Stimulated activated CD4-positive, alpha-beta T cell treated with anti-CD3 and anti-CD28 coated beads, TNF-alpha, amount 100 ng/mL, for 24 hours (primary cell): ENCODE measurements around the gene CPPED1.

ENCODE experiments used
- DNase-seq, 3 experiments: peaks; one replicate each; pipeline ENCODE4 v3.0.0-alpha.2; 2020; ENCODE audit warnings: low read depth in 3 of 3

CPPED1 gene

GRCh38 chr16:12646490-12647274, 157.0 kb downstream of the CPPED1 start:
- DNase-seq = peak in 1 of 3 experiments; percentile 8

GRCh38 chr16:12646098-12646489, 157.6 kb downstream of the CPPED1 start:
- DNase-seq = no peak

- DNase-seq = no peak
These were observed 160.6 kb downstream of the CPPED1 start for GRCh38 chr16:12643034-12643455.

GRCh38 chr16:12639044-12639443, 164.6 kb downstream of the CPPED1 start:
- no peak for DNase-seq

GRCh38 chr16:12637002-12637401, 166.7 kb downstream of the CPPED1 start:
- no peak for DNase-seq

- DNase-seq = no peak
These were observed 174.4 kb downstream of the CPPED1 start for GRCh38 chr16:12629271-12629670.

GRCh38 chr16:12628536-12628935, 175.2 kb downstream of the CPPED1 start:
- DNase-seq = no peak

GRCh38 chr16:12627394-12627793, 176.3 kb downstream of the CPPED1 start:
- no peak for DNase-seq

- DNase-seq = no peak
These were observed 177.3 kb downstream of the CPPED1 start for GRCh38 chr16:12626411-12626810.

- DNase-seq = no peak
These were observed 178.0 kb downstream of the CPPED1 start for GRCh38 chr16:12625716-12626115.

- DNase-seq = no peak
These were observed 178.6 kb downstream of the CPPED1 start for GRCh38 chr16:12625068-12625467.

GRCh38 chr16:12620150-12620549, 183.5 kb downstream of the CPPED1 start:
- no peak for DNase-seq

- DNase-seq = no peak
These were observed 185.2 kb downstream of the CPPED1 start for GRCh38 chr16:12618515-12618914.

- DNase-seq = peak in 2 of 3 experiments; percentile 49 to 53
These were observed 186.3 kb downstream of the CPPED1 start for GRCh38 chr16:12617401-12617819.

GRCh38 chr16:12614662-12615278, 188.9 kb downstream of the CPPED1 start:
- no peak for DNase-seq

GRCh38 chr16:12613992-12614661, 189.6 kb downstream of the CPPED1 start:
- DNase-seq = no peak

- peak in 2 of 3 experiments; percentile 34 to 58 for DNase-seq
These were observed 190.3 kb downstream of the CPPED1 start for GRCh38 chr16:12613131-12613991.

GRCh38 chr16:12612598-12613101, 191.0 kb downstream of the CPPED1 start:
- DNase-seq = no peak

- DNase-seq = no peak
These were observed 191.6 kb downstream of the CPPED1 start for GRCh38 chr16:12611916-12612597.

- DNase-seq = no peak
These were observed 192.6 kb downstream of the CPPED1 start for GRCh38 chr16:12611006-12611477.
